Endothelial cell of umbilical vein (primary cell): ENCODE results near the gene FLT1.

Source experiments
- CTCF ChIP-seq, 2 donors: IDR thresholded peaks; 1 replicate in 1 of 2; 2 replicates in 1 of 2; pipeline ENCODE4 v1.5.1; 2011; ENCODE audit warnings: low read length in 2 of 2, mild to moderate bottlenecking in 2 of 2, moderate library complexity in 2 of 2, control low read depth in 1 of 2, inconsistent platforms in 1 of 2, low read depth in 1 of 2; ENCODE audit not compliant: insufficient read depth in 1 of 2; ENCODE audit errors: extremely low read depth in 1 of 2
- EZH2 ChIP-seq: IDR thresholded peaks from 2 replicates; pipeline ENCODE4 v1.6.1; 2012; ENCODE audit warnings: borderline replicate concordance, low read depth, mild to moderate bottlenecking, moderate library complexity, low read length, inconsistent platforms; ENCODE audit not compliant: severe bottlenecking
- GATA2 ChIP-seq: IDR thresholded peaks from 2 replicates; pipeline ENCODE4 v1.7.0; 2011; ENCODE audit warnings: low read depth, mild to moderate bottlenecking, moderate library complexity, mixed read lengths, low read length; ENCODE audit not compliant: insufficient read length, insufficient read depth
- MAX ChIP-seq: IDR thresholded peaks from 2 replicates; pipeline ENCODE4 v1.6.1; 2011; ENCODE audit not compliant: insufficient read depth, insufficient read length

- TF ChIP-seq CTCF (IDR thresholded peaks at IDR 0.05; ENCODE audit: extremely low read depth in 1 of 2, insufficient read depth in 1 of 2, low read depth in 1 of 2, low read length in 2 of 2) (no peak), GATA2 (no peak), EZH2 (no peak), MAX (no peak)
Observed at GRCh38 chr13:28396053-28396452, 98.9 kb downstream of the FLT1 start.
